NK-92 (cell line): ENCODE results near the gene CLGN.
"Not testable (repeated sequence)": the region's sequence is repeated elsewhere in the genome, so short reads cannot be mapped to it uniquely, and the experiment has no call there.

Experiments
- DNase-seq: peaks from one replicate; lab custom pipeline; 2025; ENCODE audit not compliant: unreplicated experiment; lab: John Stamatoyannopoulos, UW

Gene CLGN

GRCh38 chr4:140427106-140427918 lies at the start of gene CLGN:
Gene CLGN, minus strand, starts transcription at chr4:140427648. Its CDS starts 14,570 bp downstream, at chr4:140413078.
- no peak for DNase-seq

- no peak for DNase-seq
These were observed 44.7 kb upstream of the CLGN start for GRCh38 chr4:140472156-140472555.

GRCh38 chr4:140469791-140470733 lies 42.6 kb upstream of the CLGN start:
- DNase-seq, result no peak

GRCh38 chr4:140466146-140466545 lies 38.7 kb upstream of the CLGN start:
- no peak for DNase-seq

GRCh38 chr4:140463614-140464013 lies 36.2 kb upstream of the CLGN start:
- no peak for DNase-seq

GRCh38 chr4:140463182-140463581 lies 35.7 kb upstream of the CLGN start:
- DNase-seq, result no peak

GRCh38 chr4:140450352-140450751 lies 22.9 kb upstream of the CLGN start:
- no peak for DNase-seq

- no peak for DNase-seq
These were observed 21.4 kb upstream of the CLGN start for GRCh38 chr4:140448830-140449229.

GRCh38 chr4:140448162-140448561 lies 20.7 kb upstream of the CLGN start:
- no peak for DNase-seq

- DNase-seq, result not testable (repeated sequence)
These were observed 16.9 kb upstream of the CLGN start for GRCh38 chr4:140444347-140444746.

- no peak for DNase-seq
These were observed 12.2 kb upstream of the CLGN start for GRCh38 chr4:140439644-140440142.

GRCh38 chr4:140427919-140428471 lies 547 bp upstream of the CLGN start:
- DNase-seq, result no peak

- DNase-seq, result no peak
These were observed 790 bp downstream of the CLGN start for GRCh38 chr4:140426610-140427105.

- no peak for DNase-seq
These were observed 4.3 kb downstream of the CLGN start for GRCh38 chr4:140423106-140423505.

GRCh38 chr4:140413130-140413969 lies 14.1 kb downstream of the CLGN start:
- not testable (repeated sequence) for DNase-seq

GRCh38 chr4:140408974-140409373 lies 18.5 kb downstream of the CLGN start:
- no peak for DNase-seq

GRCh38 chr4:140406292-140406691 lies 21.2 kb downstream of the CLGN start:
- DNase-seq, result no peak

- no peak for DNase-seq
These were observed 27.3 kb downstream of the CLGN start for GRCh38 chr4:140400111-140400510.

GRCh38 chr4:140395668-140396067 lies 31.8 kb downstream of the CLGN start:
- no peak for DNase-seq

GRCh38 chr4:140388015-140388414 lies 39.4 kb downstream of the CLGN start:
- no peak for DNase-seq
